ENCODE measurements around the gene SLC22A31.

Gene SLC22A31

GRCh38 chr16:89230255-89230654 is 29.9 kb upstream of the SLC22A31 start:
- no peak overlapping the region for H3K27ac ChIP-seq (ENCODE audit: low read length)
- H3K4me2 ChIP-seq (ENCODE audit: low read length), result no peak overlapping the region
- TF ChIP-seq CTCF (IDR thresholded peaks at IDR 0.05; ENCODE audit: low read depth, low read length) (no peak), EZH2phosphoT487 (IDR thresholded peaks at IDR 0.05; ENCODE audit: low read depth) (no peak)
- no peak overlapping the region for H2AFZ ChIP-seq (ENCODE audit: low read depth, low read length)
- H3K4me3 ChIP-seq (ENCODE audit: low read length), result no peak overlapping the region
- no peaks in the 10 kb centered on the region for H3K4me1 ChIP-seq (ENCODE audit: low read length)
- H3K79me2 ChIP-seq (ENCODE audit: low read length), result no peaks in the 10 kb centered on the region
- peaks cover 50% of the 10 kb centered on the region for H3K36me3 ChIP-seq (replicated peaks; ENCODE audit: low read depth, low read length)
- H4K20me1 ChIP-seq (ENCODE audit: insufficient read depth, low read length), result no peaks in the 10 kb centered on the region
- no peaks in the 10 kb centered on the region for H3K9me3 ChIP-seq (ENCODE audit: insufficient read depth, low read length)
- H3K9ac ChIP-seq (ENCODE audit: low read length), result no peak overlapping the region
- no peaks in the 10 kb centered on the region for H3K27me3 ChIP-seq (ENCODE audit: low read depth, low read length)

GRCh38 chr16:89224665-89225064 is 24.3 kb upstream of the SLC22A31 start:
- Histone ChIP-seq H4K20me1 (ENCODE audit: insufficient read depth, low read length) (no peaks in the 10 kb centered on the region), H3K79me2 (ENCODE audit: low read length) (no peaks in the 10 kb centered on the region), H3K4me2 (ENCODE audit: low read length) (no peak overlapping the region), H3K36me3 (replicated peaks; ENCODE audit: low read depth, low read length) (peaks cover 37% of the 10 kb centered on the region), H3K27me3 (ENCODE audit: low read depth, low read length) (no peaks in the 10 kb centered on the region), H2AFZ (ENCODE audit: low read depth, low read length) (no peak overlapping the region), H3K9ac (ENCODE audit: low read length) (no peak overlapping the region), H3K4me3 (ENCODE audit: low read length) (no peak overlapping the region), H3K4me1 (ENCODE audit: low read length) (no peaks in the 10 kb centered on the region), H3K27ac (ENCODE audit: low read length) (no peak overlapping the region), H3K9me3 (ENCODE audit: insufficient read depth, low read length) (no peaks in the 10 kb centered on the region)
- TF ChIP-seq CTCF (IDR thresholded peaks at IDR 0.05; ENCODE audit: low read depth, low read length), result no peak
- TF ChIP-seq EZH2phosphoT487 (IDR thresholded peaks at IDR 0.05; ENCODE audit: low read depth), result no peak

GRCh38 chr16:89222931-89223330 is 22.6 kb upstream of the SLC22A31 start:
- H3K27ac ChIP-seq (ENCODE audit: low read length), result no peak overlapping the region
- no peaks in the 10 kb centered on the region for H4K20me1 ChIP-seq (ENCODE audit: insufficient read depth, low read length)
- peaks cover 2% of the 10 kb centered on the region; the same call in 1 of the 2 replicates for H3K4me1 ChIP-seq (ENCODE audit: low read length)
- no peak overlapping the region for H3K4me2 ChIP-seq (ENCODE audit: low read length)
- H3K9ac ChIP-seq (ENCODE audit: low read length), result no peak overlapping the region
- no peaks in the 10 kb centered on the region for H3K9me3 ChIP-seq (ENCODE audit: insufficient read depth, low read length)
- peaks cover 4% of the 10 kb centered on the region; the same call in 1 of the 2 replicates for H3K79me2 ChIP-seq (ENCODE audit: low read length)
- peaks cover 27% of the 10 kb centered on the region for H3K36me3 ChIP-seq (replicated peaks; ENCODE audit: low read depth, low read length)
- H2AFZ ChIP-seq (ENCODE audit: low read depth, low read length), result no peak overlapping the region
- no peaks in the 10 kb centered on the region for H3K27me3 ChIP-seq (ENCODE audit: low read depth, low read length)
- no peak overlapping the region for H3K4me3 ChIP-seq (ENCODE audit: low read length)
- TF ChIP-seq EZH2phosphoT487 (IDR thresholded peaks at IDR 0.05; ENCODE audit: low read depth) (no peak), CTCF (IDR thresholded peaks at IDR 0.05; ENCODE audit: low read depth, low read length) (no peak)

GRCh38 chr16:89221604-89222003 is 21.3 kb upstream of the SLC22A31 start:
- Histone ChIP-seq H3K9ac (ENCODE audit: low read length) (no peak overlapping the region), H3K27ac (ENCODE audit: low read length) (no peak overlapping the region)

More at GRCh38 chr16:89221604-89222003, 21.3 kb upstream of the SLC22A31 start:
- peaks cover 5% of the 10 kb centered on the region; the same call in 1 of the 2 replicates for H3K4me1 ChIP-seq (ENCODE audit: low read length)
- no peaks in the 10 kb centered on the region for H3K9me3 ChIP-seq (ENCODE audit: insufficient read depth, low read length)
- TF ChIP-seq CTCF (IDR thresholded peaks at IDR 0.05; ENCODE audit: low read depth, low read length) (no peak), EZH2phosphoT487 (IDR thresholded peaks at IDR 0.05; ENCODE audit: low read depth) (no peak)
- H3K27me3 ChIP-seq (ENCODE audit: low read depth, low read length), result no peaks in the 10 kb centered on the region
- no peak overlapping the region for H3K4me3 ChIP-seq (ENCODE audit: low read length)
- H3K36me3 ChIP-seq (replicated peaks; ENCODE audit: low read depth, low read length), result peaks cover 14% of the 10 kb centered on the region
- H2AFZ ChIP-seq (ENCODE audit: low read depth, low read length), result no peak overlapping the region
- peaks cover 4% of the 10 kb centered on the region; the same call in 1 of the 2 replicates for H3K79me2 ChIP-seq (ENCODE audit: low read length)
- H4K20me1 ChIP-seq (ENCODE audit: insufficient read depth, low read length), result no peaks in the 10 kb centered on the region
- no peak overlapping the region for H3K4me2 ChIP-seq (ENCODE audit: low read length)
